ENCODE measurements around the gene KLHL28.
"Not testable (repeated sequence)": the region's sequence is repeated elsewhere in the genome, so short reads cannot be mapped to it uniquely, and the experiment has no call there.

The KLHL28 gene

GRCh38 chr14:44897041-44897844 lies 64.5 kb downstream of the KLHL28 start:
- peak; percentile 96 for DNase-seq (ENCODE audit: low spot score)

- no peak for DNase-seq (ENCODE audit: low spot score)
Observed at GRCh38 chr14:44896275-44897040, 65.3 kb downstream of the KLHL28 start.

- DNase-seq (ENCODE audit: low spot score) = no peak
Observed at GRCh38 chr14:44895716-44896115, 66.0 kb downstream of the KLHL28 start.

GRCh38 chr14:44893535-44893934 lies 68.2 kb downstream of the KLHL28 start:
- DNase-seq (ENCODE audit: low spot score) = no peak

- DNase-seq (ENCODE audit: low spot score) = not testable (repeated sequence)
Observed at GRCh38 chr14:44891726-44892372, 69.9 kb downstream of the KLHL28 start.

- no peak for DNase-seq (ENCODE audit: low spot score)
Observed at GRCh38 chr14:44889595-44890471, 71.9 kb downstream of the KLHL28 start.

GRCh38 chr14:44887596-44887955 lies 74.2 kb downstream of the KLHL28 start:
- DNase-seq (ENCODE audit: low spot score) = no peak

- no peak for DNase-seq (ENCODE audit: low spot score)
Observed at GRCh38 chr14:44886860-44887595, 74.7 kb downstream of the KLHL28 start.

GRCh38 chr14:44880791-44881190 lies 81.0 kb downstream of the KLHL28 start:
- DNase-seq (ENCODE audit: low spot score) = no peak
